GM19023 (cell line): ENCODE data around the gene TRPT1.

ENCODE experiments used
- ATAC-seq: cut with Tn5 transposase; IDR thresholded peaks from one replicate; pipeline ENCODE4 v1.9.1; 2021; ENCODE audit warnings: mild to moderate bottlenecking, moderate library complexity; ENCODE audit not compliant: unreplicated experiment

TRPT1 gene

GRCh38 chr11:64245797-64246620, 20.0 kb upstream of the TRPT1 start:
- no peak for ATAC-seq

- no peak for ATAC-seq
These were observed 19.4 kb upstream of the TRPT1 start for GRCh38 chr11:64245401-64245796.

GRCh38 chr11:64244966-64245365, 19.0 kb upstream of the TRPT1 start:
- ATAC-seq, result no peak

- ATAC-seq, result no peak
These were observed 18.1 kb upstream of the TRPT1 start for GRCh38 chr11:64244107-64244506.

DNA sequence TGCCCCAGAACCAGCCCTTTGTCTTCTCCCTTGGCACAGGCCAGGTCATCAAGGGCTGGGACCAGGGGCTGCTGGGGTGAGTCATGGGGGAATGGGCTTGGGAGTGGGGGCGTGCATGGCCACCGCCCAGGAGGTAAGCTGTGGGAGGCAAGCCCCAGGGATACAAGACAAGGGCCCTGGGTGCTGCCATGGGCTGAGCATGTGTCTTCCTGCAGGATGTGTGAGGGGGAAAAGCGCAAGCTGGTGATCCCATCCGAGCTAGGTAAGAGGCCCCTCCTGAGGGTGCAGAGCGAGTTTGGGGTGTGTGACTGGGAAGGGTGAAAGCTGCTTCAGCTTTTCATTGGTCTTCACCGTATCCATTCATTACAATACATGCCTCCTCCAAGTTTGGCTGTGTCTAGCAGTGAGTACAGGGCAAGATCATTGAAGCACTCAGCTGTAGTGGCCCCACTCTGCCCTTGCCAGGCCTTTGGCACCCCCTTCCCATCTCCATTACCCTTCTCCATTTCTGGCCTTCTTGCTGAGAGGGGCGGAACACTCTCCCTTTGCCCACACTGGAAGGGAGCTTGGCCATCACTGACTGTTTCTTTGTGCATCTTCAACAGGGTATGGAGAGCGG, 17.4 kb upstream of the TRPT1 start:
- no peak for ATAC-seq

GRCh38 chr11:64241491-64242374, 15.7 kb upstream of the TRPT1 start:
- peak; percentile 4 for ATAC-seq

- peak; percentile 73 for ATAC-seq
These were observed 15.2 kb upstream of the TRPT1 start for GRCh38 chr11:64241241-64241490.

DNA sequence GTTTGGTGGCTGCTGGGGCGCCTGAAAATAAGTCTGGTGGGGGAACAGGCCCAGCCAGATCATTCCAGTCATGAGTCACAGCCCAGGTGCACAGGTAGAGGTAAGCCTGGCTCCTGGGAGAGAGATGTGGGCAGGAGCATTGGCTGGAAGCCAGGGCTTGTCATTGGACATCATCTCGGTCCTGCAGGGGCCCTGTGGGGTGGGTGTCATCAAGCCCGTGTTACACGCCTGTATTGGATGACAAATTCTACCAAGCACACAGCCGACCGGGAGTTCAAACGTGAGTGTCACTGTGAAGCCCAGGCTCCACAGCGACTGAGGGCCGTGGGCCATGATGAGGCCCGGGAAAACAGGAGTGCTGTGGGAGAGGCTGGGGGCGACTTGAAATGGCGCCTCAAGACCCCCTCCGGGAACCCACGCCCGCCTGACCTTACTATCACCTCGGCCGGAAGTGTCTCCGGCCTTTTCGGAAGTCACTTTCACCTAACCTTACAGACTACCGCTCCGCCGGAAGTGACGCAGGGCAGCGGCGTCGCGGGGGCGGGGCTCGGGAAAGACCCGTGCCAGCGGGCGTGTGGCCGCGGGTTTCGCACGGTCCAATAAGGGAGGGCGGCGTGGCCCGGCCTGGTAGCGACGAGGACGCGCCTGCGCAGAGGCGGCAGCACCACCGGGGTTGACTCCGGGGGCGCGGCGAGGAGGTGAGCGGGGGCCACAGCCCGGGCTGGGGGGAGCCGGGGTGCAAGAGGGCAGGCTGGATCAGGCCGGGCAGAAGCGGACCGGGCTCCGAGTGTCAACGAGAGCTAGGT, 14.7 kb upstream of the TRPT1 start, which contains the start of gene FKBP2:
Gene FKBP2 (plus strand): TSS at position 661 of the 806 bp plus-strand sequence. CDS start 1,293 bp downstream, outside the sequence.
- peak; percentile 53 for ATAC-seq

DNA sequence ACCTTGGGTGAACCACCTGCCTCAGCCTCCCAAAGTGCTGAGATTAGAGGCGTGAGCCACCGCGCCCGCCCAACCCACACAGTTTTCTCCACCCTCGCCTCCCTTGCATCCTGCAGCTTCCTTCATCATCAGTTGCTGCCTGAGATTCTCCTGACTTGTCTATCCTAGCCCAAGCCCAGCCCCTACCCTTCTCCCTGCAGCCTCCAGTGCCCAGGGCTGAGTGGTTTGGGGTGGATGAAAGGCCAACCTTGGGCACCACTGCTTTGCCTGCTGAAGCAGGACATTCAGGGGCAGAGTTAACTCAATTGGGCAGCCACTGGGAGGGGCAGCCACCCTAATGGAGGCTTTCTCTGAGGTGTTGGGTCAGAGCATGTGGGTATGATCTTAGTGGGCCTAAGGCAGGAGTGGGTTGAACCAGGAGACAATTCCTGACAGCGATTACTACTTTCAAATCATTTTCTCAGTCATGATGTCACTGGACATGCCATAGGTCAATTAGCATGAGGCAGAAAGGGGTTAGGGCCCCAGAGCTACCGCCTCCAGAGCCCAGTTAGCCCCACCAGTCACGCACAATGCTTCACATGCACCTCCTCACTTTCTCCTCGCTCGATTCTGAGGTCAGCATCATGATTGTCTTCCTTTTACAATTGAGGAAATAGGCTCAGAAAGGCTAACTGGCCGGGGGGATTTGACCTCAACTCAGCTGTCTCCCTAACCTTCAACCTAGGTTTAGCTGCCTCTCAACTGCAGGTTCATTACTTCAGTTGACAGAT, 13.9 kb upstream of the TRPT1 start:
- no peak for ATAC-seq

GRCh38 chr11:64238999-64239398, 13.0 kb upstream of the TRPT1 start:
- no peak for ATAC-seq

GRCh38 chr11:64238076-64238475, 12.1 kb upstream of the TRPT1 start:
- no peak for ATAC-seq

- ATAC-seq, result no peak
These were observed 11.5 kb upstream of the TRPT1 start for GRCh38 chr11:64237484-64237951.

- ATAC-seq, result no peak
These were observed 9.6 kb upstream of the TRPT1 start for GRCh38 chr11:64235437-64236161.

DNA sequence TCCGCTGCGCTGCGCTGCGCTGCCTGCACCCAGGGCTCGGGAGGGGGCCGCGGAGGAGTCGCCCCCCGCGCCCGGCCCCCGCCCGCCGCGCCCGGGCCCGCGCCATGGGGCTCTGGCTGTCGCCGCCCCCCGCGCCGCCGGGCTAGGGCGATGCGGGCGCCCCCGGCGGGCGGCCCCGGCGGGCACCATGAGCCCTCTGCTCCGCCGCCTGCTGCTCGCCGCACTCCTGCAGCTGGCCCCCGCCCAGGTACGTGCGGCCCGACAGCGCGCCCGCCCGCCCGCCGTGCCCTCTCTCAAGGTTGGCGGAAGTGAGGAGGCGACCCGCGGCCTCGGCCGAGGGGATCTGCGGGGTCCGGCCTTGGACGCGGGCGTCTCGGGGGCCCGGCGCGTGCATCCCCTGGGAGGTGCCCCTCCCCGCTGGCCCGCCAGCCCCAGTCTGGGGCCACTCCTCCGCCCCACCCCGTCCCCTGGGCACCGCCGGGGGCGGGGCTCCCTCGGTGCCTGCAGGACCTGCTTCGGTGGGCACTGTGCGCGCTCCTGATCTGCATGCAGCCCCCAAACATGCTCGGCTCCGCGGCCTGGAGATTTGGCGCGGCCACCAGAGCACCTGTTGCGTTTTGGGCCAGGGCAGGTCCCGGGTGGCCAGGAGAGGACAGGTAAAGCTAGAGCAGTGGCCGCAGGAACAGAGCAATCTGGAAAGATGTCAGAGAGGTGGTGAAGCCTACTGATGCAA, 8.8 kb upstream of the TRPT1 start:
- ATAC-seq, result peak; percentile 22

DNA sequence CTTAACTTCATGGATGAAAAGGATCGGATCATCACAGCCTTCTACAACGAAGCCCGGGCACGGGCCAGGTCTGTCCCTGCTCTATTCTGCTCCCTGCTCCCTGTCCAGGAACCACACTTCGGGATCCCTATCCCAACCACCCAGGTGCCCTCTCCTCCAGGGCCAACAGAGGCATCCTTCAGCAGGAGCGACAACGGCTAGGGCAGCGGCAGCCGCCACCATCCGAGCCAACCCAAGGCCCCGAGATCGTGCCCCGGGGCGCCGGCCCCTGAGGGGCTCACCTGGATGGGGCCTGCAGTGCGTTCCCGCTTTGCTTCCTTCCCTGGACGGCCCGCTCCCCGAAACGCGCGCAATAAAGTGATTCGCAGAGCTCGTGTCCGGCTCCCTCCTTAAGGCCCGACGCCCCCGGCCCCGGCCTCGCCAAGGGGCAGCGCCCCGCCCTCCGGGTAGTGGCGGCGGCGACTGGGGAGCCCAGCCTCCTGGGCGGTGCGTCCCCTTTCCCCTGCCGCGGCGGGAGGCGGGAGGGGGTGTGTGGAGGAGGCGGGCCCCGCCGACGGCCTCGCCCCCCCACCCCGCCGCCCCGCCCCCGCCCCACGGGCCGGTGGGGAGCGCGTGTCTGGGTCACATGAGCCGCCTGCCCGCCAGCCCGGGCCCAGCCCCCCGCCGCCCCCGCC, 8.1 kb upstream of the TRPT1 start, which contains the start of gene VEGFB:
Gene VEGFB (plus strand): TSS at position 672 of the 674 bp plus-strand sequence. CDS start 250 bp downstream, outside the sequence.
- peak; percentile 35 for ATAC-seq

GRCh38 chr11:64232967-64233315, 7.0 kb upstream of the TRPT1 start:
- no peak for ATAC-seq

DNA sequence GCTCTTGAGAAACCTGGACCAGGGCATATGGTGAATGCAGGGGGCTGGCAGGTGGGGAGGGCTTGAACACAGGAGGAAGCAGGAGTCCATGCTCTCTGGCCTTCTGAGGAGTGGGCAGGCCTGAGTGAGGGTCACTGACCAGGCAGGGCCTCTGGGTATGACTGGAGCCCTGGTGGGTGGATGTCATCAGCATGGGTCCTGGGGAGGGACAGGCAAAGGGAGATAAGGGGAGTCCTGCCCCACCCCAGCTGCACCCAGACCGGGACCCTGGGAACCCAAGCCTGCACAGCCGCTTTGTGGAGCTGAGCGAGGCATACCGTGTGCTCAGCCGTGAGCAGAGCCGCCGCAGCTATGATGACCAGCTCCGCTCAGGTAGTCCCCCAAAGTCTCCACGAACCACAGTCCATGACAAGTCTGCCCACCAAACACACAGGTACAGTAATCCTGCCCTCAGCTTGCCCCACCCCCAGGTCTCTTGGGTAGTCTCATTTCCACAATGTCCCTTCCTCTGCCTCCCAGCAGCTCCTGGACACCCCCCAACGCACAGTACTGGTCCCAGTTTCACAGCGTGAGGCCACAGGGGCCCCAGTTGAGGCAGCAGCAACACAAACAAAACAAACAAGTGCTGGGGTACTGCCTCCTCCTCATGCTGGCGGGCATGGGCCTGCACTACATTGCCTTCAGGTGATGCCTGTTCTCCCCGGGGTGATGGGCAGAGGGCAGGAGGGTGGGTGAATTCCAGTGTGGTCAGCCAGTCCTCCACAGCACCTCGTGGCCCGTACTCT, 6.4 kb upstream of the TRPT1 start:
- no peak for ATAC-seq
